Measurements from ENCODE around the gene TRIM63. TPM values are rescaled to one million over a fixed set of nuclear protein-coding genes. Genes with fewer than 3 reads are reported as not detected.

The TRIM63 gene
- total and polyA plus RNA-seq, 2 of the 8 experiments (the other 6 are each of a cell fraction or from before 2014, with no cell fraction given): not detected

- 0 out of 2 replicates have a peak, but pooled peaks have one; percentile 13 for TF ChIP-seq ATF3 (IDR thresholded peaks at IDR 0.05; ENCODE audit: insufficient read depth, low read depth, low read length)
Observed at GRCh38 chr1:26035959-26036755, 31.3 kb downstream of the TRIM63 start (continued).

Measured in H1 (cell line).